HG03139 (cell line): ENCODE results near the gene NPAS4.

Experiments used
- ATAC-seq: cut with Tn5 transposase; IDR thresholded peaks from one replicate; pipeline ENCODE4 v1.9.1; 2021; ENCODE audit not compliant: unreplicated experiment

NPAS4 gene

GRCh38 chr11:66475349-66476172 lies 54.7 kb downstream of the NPAS4 start:
- ATAC-seq: no peak
